Adrenal gland (tissue), 12 donors: Measurements from ENCODE around the gene KIAA1549. TPM values are rescaled to one million over a fixed set of nuclear protein-coding genes. Genes with fewer than 3 reads are reported as not detected.
A peak's percentile ranks its signal among the peaks of the same experiment; 100 is the strongest.

Source experiments
- DNase-seq, 7 donors: peaks; one replicate each; pipeline ENCODE4 v3.0.0-alpha.2; 2019 to 2020
- H3K27ac ChIP-seq, 5 donors: fragments of 200-600 bp; sonication (generic) in 4 of 5; 1 replicate in 3 of 5; 2 replicates in 2 of 5; pipeline versions ENCODE4 v1.5.1 to v1.8.0; 2016 to 2020; ENCODE audit warnings: mild to moderate bottlenecking in 1 of 5
- H3K27me3 ChIP-seq: fragments of 200-600 bp; 2 replicates; pipeline ENCODE4 v1.8.0; 2021
- H3K36me3 ChIP-seq, 2 donors: fragments of 200-600 bp; replicated peaks in 1 of 2; 1 replicate in 1 of 2; 2 replicates in 1 of 2; pipeline versions ENCODE4 v1.5.1 to v1.8.0; 2018 to 2022
- H3K4me1 ChIP-seq, 2 donors: fragments of 200-600 bp; replicated peaks in 1 of 2; 1 replicate in 1 of 2; 2 replicates in 1 of 2; pipeline versions ENCODE4 v1.5.1 to v1.8.0; 2018 to 2021
- H3K4me3 ChIP-seq, 4 donors: fragments of 200-600 bp; sonication (generic) in 3 of 4; one replicate each; pipeline ENCODE4 v1.5.1; 2016 to 2018
- H3K9me3 ChIP-seq, 3 donors: fragments of 200-600 bp; sonication (generic) in 1 of 3; replicated peaks in 1 of 3; 1 replicate in 2 of 3; 2 replicates in 1 of 3; pipeline versions ENCODE4 v1.5.1 to v1.8.0; 2016 to 2021
- POLR2A ChIP-seq, 2 donors: fragments of 450-650 bp; IDR thresholded peaks; one replicate each; pipeline ENCODE4 v1.6.1; 2017; ENCODE audit warnings: antibody characterized with exemption in 2 of 2, mild to moderate bottlenecking in 2 of 2, moderate library complexity in 1 of 2
- WGBS, 4 donors: extraction: QIAGEN DNeasy Blood & Tissue Kit in 2 of 4; methylation state at CpG; one replicate each; pipeline versions ENCODE4 v1.1.5 to v1.1.7; 2013 to 2017; 5-methylcytosine and 5-hydroxymethylcytosine counted together
- intact Hi-C, 2 donors: fragments of 100-400 bp; cut with DNase I; formaldehyde crosslinking; loops; one replicate each; pipeline versions ENCODE4 v1.14.1 to v1.15.0; 2022 to 2023
- polyA plus RNA-seq, 3 donors: library from polyadenylated mRNA; stranded (reverse); fragments of 200-250 nt in 2 of 3; fragments of 350-450 nt in 1 of 3; fragmentation: Illumina TruSeq in 1 of 3; extraction: RNeasy Lipid Tissue Mini Kit (QIAGEN cat#74804) in 1 of 3; gene quantifications; one replicate each; pipeline ENCODE4 v1.2.3, GENCODE V29; 2013 to 2014
- total RNA-seq, 9 donors: library from RNA; depleted of rRNA in 4 of 9; stranded (reverse); fragments of >200 nt in 4 of 9; fragments of 120-200 nt in 1 of 9; fragmentation: NEBNext Ultra II Directional in 1 of 9; extraction: Animal tissue kit (Norgen Biotek cat#: 25700) in 1 of 9; gene quantifications; one replicate each; pipeline versions ENCODE4 v1.1.0 to v1.2.4, GENCODE V29; 2013 to 2023
- TF ChIP-seq, protein P1 (sequence below), 6 experiments: fragments of 450-650 bp in 4 of 6; fragments of 200-600 bp in 2 of 6; sonication (generic) in 1 of 6; IDR thresholded peaks; 1 replicate in 5 of 6; 2 replicates in 1 of 6; pipeline versions ENCODE4 v1.5.1 to v1.8.0; 2016 to 2021; ENCODE audit warnings: antibody characterized with exemption in 6 of 6, mild to moderate bottlenecking in 2 of 6, moderate library complexity in 1 of 6
- donor health status: healthy with polysubstance abuse.
- donor health status: Bipolar disorder and iron deficiency.
- donor health status: DM: yes; HTN: yes; CAD: no.
- donor health status: DM: no; HTN: no; CAD: no.
- donor health status: DM: no; HTN: no; CAD: no.
- donor health status: DM: yes; HTN: yes; CAD: no.

Gene KIAA1549
- total and polyA plus RNA-seq, 12 donors = 1.3 to 7.6 (median 3.7) TPM

DNA sequence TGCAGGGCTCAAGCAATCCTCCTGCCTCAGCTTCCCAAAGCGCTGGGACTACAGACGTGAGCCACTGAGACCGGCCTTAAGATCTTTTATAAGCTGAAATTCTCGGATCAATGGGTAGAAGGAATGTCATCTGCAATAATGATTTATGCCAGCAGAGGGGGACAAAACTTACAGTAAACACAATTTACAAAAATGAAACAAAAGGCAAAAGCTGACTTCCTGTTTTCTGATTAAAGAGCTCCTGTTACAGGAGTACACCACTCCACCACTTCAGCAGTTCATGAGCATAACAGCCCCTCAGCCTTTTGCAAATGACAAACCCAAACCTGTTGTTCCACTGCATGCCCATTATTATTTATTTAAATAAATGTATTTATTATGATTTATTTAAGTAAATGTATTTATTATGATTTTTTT, 94.7 kb downstream of the KIAA1549 start:
- 19 to 25% (median 23%) methylated on average over 4 of the region's 4 CpGs for WGBS, 4 donors
- intact Hi-C loops = loop anchor here (10.0 kb wide), 1 partner anchor 188 kb away; no protein-coding TSS in a partner anchor
- TF ChIP-seq POLR2A (IDR thresholded peaks at IDR 0.05) = peak in 1 of 2 donors; percentile 21
- TF ChIP-seq, protein P1, sequence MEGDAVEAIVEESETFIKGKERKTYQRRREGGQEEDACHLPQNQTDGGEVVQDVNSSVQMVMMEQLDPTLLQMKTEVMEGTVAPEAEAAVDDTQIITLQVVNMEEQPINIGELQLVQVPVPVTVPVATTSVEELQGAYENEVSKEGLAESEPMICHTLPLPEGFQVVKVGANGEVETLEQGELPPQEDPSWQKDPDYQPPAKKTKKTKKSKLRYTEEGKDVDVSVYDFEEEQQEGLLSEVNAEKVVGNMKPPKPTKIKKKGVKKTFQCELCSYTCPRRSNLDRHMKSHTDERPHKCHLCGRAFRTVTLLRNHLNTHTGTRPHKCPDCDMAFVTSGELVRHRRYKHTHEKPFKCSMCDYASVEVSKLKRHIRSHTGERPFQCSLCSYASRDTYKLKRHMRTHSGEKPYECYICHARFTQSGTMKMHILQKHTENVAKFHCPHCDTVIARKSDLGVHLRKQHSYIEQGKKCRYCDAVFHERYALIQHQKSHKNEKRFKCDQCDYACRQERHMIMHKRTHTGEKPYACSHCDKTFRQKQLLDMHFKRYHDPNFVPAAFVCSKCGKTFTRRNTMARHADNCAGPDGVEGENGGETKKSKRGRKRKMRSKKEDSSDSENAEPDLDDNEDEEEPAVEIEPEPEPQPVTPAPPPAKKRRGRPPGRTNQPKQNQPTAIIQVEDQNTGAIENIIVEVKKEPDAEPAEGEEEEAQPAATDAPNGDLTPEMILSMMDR (IDR thresholded peaks at IDR 0.05) = peak; percentile 51 to 89 (median 76)

DNA sequence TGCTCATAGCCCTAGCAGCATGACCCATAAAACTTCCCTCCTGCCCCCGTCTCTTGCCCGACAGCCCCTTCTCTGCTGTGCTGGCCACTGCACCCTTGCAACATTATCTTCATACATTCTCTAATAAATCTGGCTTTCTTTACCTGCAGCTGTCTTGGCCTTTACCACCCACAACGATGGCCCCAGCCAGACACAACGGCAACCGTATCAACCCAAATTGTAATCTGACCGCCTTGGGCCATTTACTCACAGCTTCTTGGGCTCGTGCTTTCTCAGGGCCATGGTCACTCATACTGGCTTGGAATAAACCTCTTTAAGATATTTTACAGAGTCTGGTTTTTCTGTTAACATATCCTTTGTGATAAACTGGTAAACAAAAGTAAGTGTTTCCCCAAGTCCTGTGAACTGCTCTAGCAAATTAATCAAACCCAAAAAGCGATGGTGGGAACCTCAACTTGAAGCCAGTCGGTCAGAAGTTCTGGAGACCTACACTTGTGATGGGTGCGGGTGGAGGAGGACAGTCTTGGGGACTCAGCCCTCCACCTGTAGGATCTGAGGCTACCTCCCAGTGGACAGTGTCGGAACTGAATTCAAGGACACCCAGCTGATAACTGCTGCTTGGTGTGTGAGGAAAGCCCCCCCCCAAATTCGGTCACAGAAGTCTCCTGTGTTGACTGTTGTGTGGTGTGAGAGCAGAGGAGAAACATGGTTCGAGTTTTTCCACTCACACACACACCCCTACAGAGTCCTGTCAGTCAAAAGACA, 95.6 kb downstream of the KIAA1549 start:
- no peak for DNase-seq
- 78 to 80% (median 80%) methylated on average over 12 to 13 of the region's 13 CpGs for WGBS, 4 donors
- H3K4me1 ChIP-seq = peaks cover 4 to 30% of the 10 kb centered on the region in 2 donors
- H3K4me3 ChIP-seq = no peak overlapping the region
- H3K9me3 ChIP-seq = no peaks in the 10 kb centered on the region
- intact Hi-C loops = loop anchor here (10.0 kb wide), 1 partner anchor 189 kb away; no protein-coding TSS in a partner anchor
- no peak overlapping the region for H3K27ac ChIP-seq
- H3K27me3 ChIP-seq = no peaks in the 10 kb centered on the region
- no peaks in the 10 kb centered on the region for H3K36me3 ChIP-seq
- TF ChIP-seq, protein P1 (IDR thresholded peaks at IDR 0.05) = peak in 2 of 6 experiments; percentile 9 to 16
- TF ChIP-seq POLR2A (IDR thresholded peaks at IDR 0.05) = no peak

More for the DNA sequence above, 94.7 kb downstream of the KIAA1549 start:
- Histone ChIP-seq H3K4me1 (peaks cover 4 to 33% of the 10 kb centered on the region in 2 donors), H3K27ac (no peak overlapping the region), H3K27me3 (no peaks in the 10 kb centered on the region), H3K4me3 (no peak overlapping the region), H3K36me3 (no peaks in the 10 kb centered on the region), H3K9me3 (no peaks in the 10 kb centered on the region)
- peak in 5 of 7 donors; percentile 38 to 64 (median 53) for DNase-seq

DNA sequence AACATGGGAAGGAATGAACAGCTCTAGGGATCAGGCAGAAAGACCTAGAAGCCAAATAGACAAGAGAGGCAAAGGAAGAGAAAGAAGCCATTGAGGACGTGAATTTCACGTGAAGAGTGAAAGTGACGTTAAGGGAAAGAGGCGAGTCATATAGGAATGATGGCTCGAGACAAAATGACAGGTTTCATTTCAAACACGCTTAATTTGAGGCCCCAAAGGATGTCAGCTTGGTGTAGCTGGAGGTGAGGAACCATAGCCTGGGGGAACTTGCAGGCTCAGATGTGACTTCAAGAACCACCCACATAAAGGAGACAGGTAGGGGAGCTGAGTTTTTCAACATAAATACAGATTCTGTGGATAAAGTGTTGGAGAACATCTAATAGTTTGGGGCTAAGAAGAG, 98.9 kb downstream of the KIAA1549 start:
- TF ChIP-seq, protein P1 (IDR thresholded peaks at IDR 0.05) = no peak
- TF ChIP-seq POLR2A (IDR thresholded peaks at IDR 0.05) = no peak
- Histone ChIP-seq H3K27me3 (no peaks in the 10 kb centered on the region), H3K4me1 (peaks cover 3 to 18% of the 10 kb centered on the region in 2 donors), H3K27ac (peak overlapping the region in 1 of 5 donors; percentile 60), H3K36me3 (no peaks in the 10 kb centered on the region), H3K9me3 (no peaks in the 10 kb centered on the region), H3K4me3 (no peak overlapping the region)
- intact Hi-C loops = loop anchor here (10.0 kb wide), 1 partner anchor 193 kb away; no protein-coding TSS in a partner anchor
- no peak for DNase-seq
- WGBS, 4 donors = 85 to 98% (median 96%) methylated on average over 6 of the region's 6 CpGs

GRCh38 chr7:138881579-138882188, 99.5 kb downstream of the KIAA1549 start:
- H3K9me3 ChIP-seq = no peaks in the 10 kb centered on the region
- H3K4me1 ChIP-seq = peaks cover 3 to 17% of the 10 kb centered on the region in 2 donors
- no peaks in the 10 kb centered on the region for H3K27me3 ChIP-seq
- TF ChIP-seq POLR2A (IDR thresholded peaks at IDR 0.05) = no peak
- TF ChIP-seq, protein P1 (IDR thresholded peaks at IDR 0.05) = no peak
- no peak for DNase-seq
- intact Hi-C loops = loop anchor here (10.0 kb wide), 1 partner anchor 193 kb away; no protein-coding TSS in a partner anchor
- H3K4me3 ChIP-seq = no peak overlapping the region
- H3K27ac ChIP-seq = peak overlapping the region in 3 of 5 donors; percentile 6 to 60 (median 44)
- WGBS, 4 donors = 60 to 78% (median 70%) methylated on average over 6 of the region's 6 CpGs
- no peaks in the 10 kb centered on the region for H3K36me3 ChIP-seq
